GM11168 (cell line): ENCODE results near the gene ZNF664.
"Not testable (repeated sequence)": the region's sequence is repeated elsewhere in the genome, so short reads cannot be mapped to it uniquely, and the experiment has no call there.

Experiments
- in situ Hi-C: fragments of 300-500 bp; cut with MboI; formaldehyde crosslinking; loops from one replicate; pipeline ENCODE4 v1.12.0; 2022; ENCODE audit warnings: low sequenced_read_pairs; ENCODE audit not compliant: unreplicated experiment

Gene ZNF664

GRCh38 chr12:123941000-123941399 is 32.0 kb upstream of the ZNF664 start:
- in situ Hi-C loops = no loop called here

GRCh38 chr12:123941624-123942237 is 31.3 kb upstream of the ZNF664 start:
- in situ Hi-C loops = no loop called here

- in situ Hi-C loops = no loop called here
These were observed 30.8 kb upstream of the ZNF664 start for GRCh38 chr12:123942238-123942653.

GRCh38 chr12:123942911-123943648 is 29.9 kb upstream of the ZNF664 start:
- in situ Hi-C loops = no loop called here

GRCh38 chr12:123943816-123944215 is 29.2 kb upstream of the ZNF664 start:
- in situ Hi-C loops = no loop called here

- in situ Hi-C loops = no loop called here
These were observed 28.3 kb upstream of the ZNF664 start for GRCh38 chr12:123944696-123945095.

- in situ Hi-C loops = no loop called here
These were observed 27.5 kb upstream of the ZNF664 start for GRCh38 chr12:123945287-123946151.

GRCh38 chr12:123946152-123946515 is 26.9 kb upstream of the ZNF664 start:
- in situ Hi-C loops = no loop called here

- in situ Hi-C loops = not testable (repeated sequence)
These were observed 26.2 kb upstream of the ZNF664 start for GRCh38 chr12:123946516-123947505.

GRCh38 chr12:123947531-123947930 is 25.5 kb upstream of the ZNF664 start:
- in situ Hi-C loops = not testable (repeated sequence)

GRCh38 chr12:123948401-123948795 is 24.6 kb upstream of the ZNF664 start:
- in situ Hi-C loops = no loop called here

- in situ Hi-C loops = no loop called here
These were observed 23.9 kb upstream of the ZNF664 start for GRCh38 chr12:123948796-123949769.

- in situ Hi-C loops = no loop called here
These were observed 23.2 kb upstream of the ZNF664 start for GRCh38 chr12:123949770-123950165.

- in situ Hi-C loops = no loop called here
These were observed 22.3 kb upstream of the ZNF664 start for GRCh38 chr12:123950476-123951349.

GRCh38 chr12:123951467-123951866 is 21.5 kb upstream of the ZNF664 start:
- in situ Hi-C loops = no loop called here

GRCh38 chr12:123952037-123952436 is 21.0 kb upstream of the ZNF664 start:
- in situ Hi-C loops = no loop called here

- in situ Hi-C loops = no loop called here
These were observed 18.2 kb upstream of the ZNF664 start for GRCh38 chr12:123954647-123955350.
